GM18868 (cell line): ENCODE measurements around the gene OTUD7B.

Experiments
- ATAC-seq: cut with Tn5 transposase; IDR thresholded peaks from one replicate; pipeline ENCODE4 v1.9.1; 2021; ENCODE audit warnings: mild to moderate bottlenecking, moderate library complexity; ENCODE audit not compliant: unreplicated experiment

Gene OTUD7B

GRCh38 chr1:150003801-150004200, 6.7 kb downstream of the OTUD7B start:
- ATAC-seq, result no peak

GRCh38 chr1:150002217-150002616, 8.3 kb downstream of the OTUD7B start:
- no peak for ATAC-seq

- no peak for ATAC-seq
Observed at GRCh38 chr1:150001415-150001814, 9.1 kb downstream of the OTUD7B start.

- ATAC-seq, result peak; percentile 69
Observed at GRCh38 chr1:149997585-149998262, 12.8 kb downstream of the OTUD7B start.

GRCh38 chr1:149995927-149996326, 14.6 kb downstream of the OTUD7B start:
- ATAC-seq, result no peak

GRCh38 chr1:149993764-149994163, 16.8 kb downstream of the OTUD7B start:
- ATAC-seq, result no peak

- ATAC-seq, result no peak
Observed at GRCh38 chr1:149993181-149993580, 17.3 kb downstream of the OTUD7B start.

GRCh38 chr1:149987297-149987595, 23.3 kb downstream of the OTUD7B start:
- no peak for ATAC-seq

GRCh38 chr1:149986486-149987296, 23.8 kb downstream of the OTUD7B start:
- no peak for ATAC-seq

- ATAC-seq, result no peak
Observed at GRCh38 chr1:149979972-149980540, 30.5 kb downstream of the OTUD7B start.

- no peak for ATAC-seq
Observed at GRCh38 chr1:149979245-149979971, 31.1 kb downstream of the OTUD7B start.

GRCh38 chr1:149978547-149979023, 31.9 kb downstream of the OTUD7B start:
- ATAC-seq, result no peak

GRCh38 chr1:149977345-149977744, 33.2 kb downstream of the OTUD7B start:
- no peak for ATAC-seq

GRCh38 chr1:149972547-149972946, 38.0 kb downstream of the OTUD7B start:
- no peak for ATAC-seq

GRCh38 chr1:149967646-149968045, 42.9 kb downstream of the OTUD7B start:
- ATAC-seq, result no peak

GRCh38 chr1:149967041-149967440, 43.5 kb downstream of the OTUD7B start:
- ATAC-seq, result no peak

- no peak for ATAC-seq
Observed at GRCh38 chr1:149966405-149966804, 44.1 kb downstream of the OTUD7B start.

- no peak for ATAC-seq
Observed at GRCh38 chr1:149965440-149965839, 45.1 kb downstream of the OTUD7B start.

GRCh38 chr1:149963358-149963757, 47.2 kb downstream of the OTUD7B start:
- ATAC-seq, result no peak

- ATAC-seq, result no peak
Observed at GRCh38 chr1:149962736-149963135, 47.8 kb downstream of the OTUD7B start.

- no peak for ATAC-seq
Observed at GRCh38 chr1:149962039-149962647, 48.4 kb downstream of the OTUD7B start.
